ENCODE data around the gene ANXA5. TPM values are rescaled to one million over a fixed set of nuclear protein-coding genes. Genes with fewer than 3 reads are reported as not detected.

The ANXA5 gene
- total and polyA plus RNA-seq, 2 of the 4 experiments (the other 2 are of a cell fraction), result 780 to 1,448 TPM

DNA sequence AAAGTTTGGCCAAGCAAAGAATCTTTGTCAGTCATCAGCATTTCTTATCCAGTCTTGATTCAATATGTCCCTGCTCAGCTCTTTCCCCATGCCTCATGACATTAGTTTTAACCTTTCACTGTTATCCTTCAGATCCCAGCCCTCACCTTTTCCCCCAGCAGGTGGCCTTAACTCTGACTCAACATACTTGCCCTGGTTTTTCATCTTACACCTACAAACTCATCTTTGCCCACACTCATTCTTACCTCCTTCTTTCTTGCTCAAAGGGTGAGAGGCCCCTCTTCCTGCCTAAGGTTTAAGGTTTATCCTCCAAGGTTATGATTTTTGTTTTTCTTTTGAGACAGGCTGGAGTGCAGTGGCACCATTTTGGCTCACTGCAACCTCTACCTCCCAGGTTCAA, 10.6 kb upstream of the ANXA5 start:
- in situ Hi-C loops (cut with MboI; ENCODE audit: low sequenced_read_pairs), result no loop called here
- H4K91ac ChIP-seq (ENCODE audit: insufficient read depth, low read depth, low read length), result no peak overlapping the region
- H2AK9ac ChIP-seq (replicated peaks; ENCODE audit: low read depth, low read length, poor library complexity), result no peak overlapping the region
- no peak overlapping the region for H2BK120ac ChIP-seq (ENCODE audit: low read depth, low read length)
- DNase-seq, result no peak
- no peak overlapping the region for H2AFZ ChIP-seq (replicated peaks; ENCODE audit: low read length, poor library complexity)
- H3K56ac ChIP-seq (ENCODE audit: extremely low read depth, insufficient read depth, low read length), result no peak overlapping the region
- no peak overlapping the region for H4K5ac ChIP-seq (ENCODE audit: low read depth, low read length)
- H2AK5ac ChIP-seq (ENCODE audit: low read depth, low read length), result no peak overlapping the region
- peaks cover 2% of the 10 kb centered on the region for H3K9me3 ChIP-seq (ENCODE audit: control insufficient read depth, insufficient read depth, low read length)
- H3K4me2 ChIP-seq (ENCODE audit: low read depth, low read length), result no peak overlapping the region
- peaks cover 7% of the 10 kb centered on the region for H3K4me1 ChIP-seq (ENCODE audit: control insufficient read depth, insufficient read depth, low read length)
- no peak overlapping the region for H2BK15ac ChIP-seq (ENCODE audit: low read depth, low read length)
- no peak overlapping the region for H3K9ac ChIP-seq (ENCODE audit: low read depth, low read length)
- H2BK5ac ChIP-seq (ENCODE audit: low read depth, low read length, poor library complexity, severe bottlenecking), result no peak overlapping the region
- H3K9me1 ChIP-seq (ENCODE audit: insufficient read depth, low read length), result peaks cover 8% of the 10 kb centered on the region
- ChIA-PET CTCF (interaction anchor here (0.6 kb wide), 2 partner anchors 10 to 1314 kb away, joined by 4 to 5 read pairs; no protein-coding TSS in a partner anchor), POLR2A (ENCODE audit: unreplicated experiment) (interaction anchor here (1.7 kb wide), 1 partner anchor 11 kb away, joined by 8 read pairs; the partner anchor contains the start of gene ANXA5)
- dilution Hi-C loops (cut with HindIII; ENCODE audit: low sequenced_read_pairs, unreplicated experiment), result no loop called here
- no peaks in the 10 kb centered on the region for H3K27me3 ChIP-seq (ENCODE audit: control insufficient read depth, insufficient read depth, low read length)
- H3K18ac ChIP-seq (ENCODE audit: low read depth, low read length), result no peak overlapping the region
- H4K8ac ChIP-seq (ENCODE audit: low read depth in 2 of 2, low read length in 2 of 2), result no peak overlapping the region
- ATAC-seq (ENCODE audit: low read depth), result no peak
- H3K14ac ChIP-seq (replicated peaks; ENCODE audit: low read depth, low read length), result 0 out of 2 replicates have a peak overlapping the region, but pooled peaks have one; percentile 12
- TF ChIP-seq, protein P1, sequence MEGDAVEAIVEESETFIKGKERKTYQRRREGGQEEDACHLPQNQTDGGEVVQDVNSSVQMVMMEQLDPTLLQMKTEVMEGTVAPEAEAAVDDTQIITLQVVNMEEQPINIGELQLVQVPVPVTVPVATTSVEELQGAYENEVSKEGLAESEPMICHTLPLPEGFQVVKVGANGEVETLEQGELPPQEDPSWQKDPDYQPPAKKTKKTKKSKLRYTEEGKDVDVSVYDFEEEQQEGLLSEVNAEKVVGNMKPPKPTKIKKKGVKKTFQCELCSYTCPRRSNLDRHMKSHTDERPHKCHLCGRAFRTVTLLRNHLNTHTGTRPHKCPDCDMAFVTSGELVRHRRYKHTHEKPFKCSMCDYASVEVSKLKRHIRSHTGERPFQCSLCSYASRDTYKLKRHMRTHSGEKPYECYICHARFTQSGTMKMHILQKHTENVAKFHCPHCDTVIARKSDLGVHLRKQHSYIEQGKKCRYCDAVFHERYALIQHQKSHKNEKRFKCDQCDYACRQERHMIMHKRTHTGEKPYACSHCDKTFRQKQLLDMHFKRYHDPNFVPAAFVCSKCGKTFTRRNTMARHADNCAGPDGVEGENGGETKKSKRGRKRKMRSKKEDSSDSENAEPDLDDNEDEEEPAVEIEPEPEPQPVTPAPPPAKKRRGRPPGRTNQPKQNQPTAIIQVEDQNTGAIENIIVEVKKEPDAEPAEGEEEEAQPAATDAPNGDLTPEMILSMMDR (conservative IDR thresholded peaks at IDR 0.05; ENCODE audit: low read depth, low read length), result no peak
- TF ChIP-seq CHD1 (IDR thresholded peaks at IDR 0.05; ENCODE audit: low read depth, low read length) (no peak), RCOR1 (IDR thresholded peaks at IDR 0.05; ENCODE audit: insufficient replicate concordance, low read length) (no peak), RFX5 (IDR thresholded peaks at IDR 0.05; ENCODE audit: low read depth, low read length) (no peak), MXI1 (IDR thresholded peaks at IDR 0.05; ENCODE audit: borderline replicate concordance, low read depth, low read length) (no peak), RAD21 (IDR thresholded peaks at IDR 0.05; ENCODE audit: low read length) (no peak), CEBPB (IDR thresholded peaks at IDR 0.05; ENCODE audit: low read depth, low read length) (no peak)
- TF ChIP-seq, protein P2, sequence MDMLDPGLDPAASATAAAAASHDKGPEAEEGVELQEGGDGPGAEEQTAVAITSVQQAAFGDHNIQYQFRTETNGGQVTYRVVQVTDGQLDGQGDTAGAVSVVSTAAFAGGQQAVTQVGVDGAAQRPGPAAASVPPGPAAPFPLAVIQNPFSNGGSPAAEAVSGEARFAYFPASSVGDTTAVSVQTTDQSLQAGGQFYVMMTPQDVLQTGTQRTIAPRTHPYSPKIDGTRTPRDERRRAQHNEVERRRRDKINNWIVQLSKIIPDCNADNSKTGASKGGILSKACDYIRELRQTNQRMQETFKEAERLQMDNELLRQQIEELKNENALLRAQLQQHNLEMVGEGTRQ (IDR thresholded peaks at IDR 0.05; ENCODE audit: low read depth, low read length), result no peak
- intact Hi-C loops (cut with micrococcal nuclease), result no loop called here
- H3K23ac ChIP-seq (ENCODE audit: low read depth, low read length), result no peak overlapping the region
- no peak overlapping the region; the same call in 1 of the 2 replicates for H3K4ac ChIP-seq (ENCODE audit: low read depth, low read length)
- H2BK20ac ChIP-seq (ENCODE audit: low read depth, low read length), result peak overlapping the region; percentile 43; the same call in 1 of the 2 replicates
- H4K20me1 ChIP-seq (ENCODE audit: insufficient read depth, low read length), result no peaks in the 10 kb centered on the region
- no peaks in the 10 kb centered on the region for H3K36me3 ChIP-seq (ENCODE audit: control insufficient read depth, insufficient read depth, low read length)
- no peak overlapping the region for H3K4me3 ChIP-seq (ENCODE audit: insufficient read depth, low read depth, low read length)
- no TSS peak for BruUV-seq (replicated peaks)
- H3K79me1 ChIP-seq (ENCODE audit: low read depth in 1 of 2, low read length in 2 of 2), result peaks cover 0 to 5% of the 10 kb centered on the region in 2 experiments; a peak in 2 of 4 replicates
- no peak overlapping the region for H3K27ac ChIP-seq (ENCODE audit: insufficient read depth, low read length)
